Left colon (tissue), 2 donors: ENCODE data around the gene ANKAR. TPM values are rescaled to one million over a fixed set of nuclear protein-coding genes. Genes with fewer than 3 reads are reported as not detected.
A peak's percentile ranks its signal among the peaks of the same experiment; 100 is the strongest.

Source experiments
- ATAC-seq: fragments of 200-7000 bp; cut with Tn5 transposase; one replicate; pipeline ENCODE4 v1.9.1; 2020; ENCODE audit warnings: mild to moderate bottlenecking, moderate library complexity
- DNase-seq, 2 donors: peaks; one replicate each; pipeline ENCODE4 v3.0.0-alpha.2; 2020
- intact Hi-C, 2 donors: fragments of 100-400 bp; cut with DNase I in 1 of 2; cut with micrococcal nuclease in 1 of 2; formaldehyde crosslinking; loops; one replicate each; pipeline versions ENCODE4 v1.11.2 to v1.14.0; 2022; cut with DNase I, micrococcal nuclease
- long read RNA-seq: library from polyadenylated mRNA; unstranded; transcript quantifications from one replicate; pipeline ENCODE4 v2.0.0, GENCODE V29; 2021
- total RNA-seq, 2 donors: library from RNA; stranded (reverse); fragmentation: NEBNext Ultra II Directional; extraction: Animal tissue kit (Norgen Biotek cat#: 25700); gene quantifications; one replicate each; pipeline ENCODE4 v1.2.1, GENCODE V29; 2021
- donor health status: DM: no; HTN: no; CAD: no.
- donor health status: DM: yes; HTN: yes; CAD: no.

ANKAR gene, protein sequence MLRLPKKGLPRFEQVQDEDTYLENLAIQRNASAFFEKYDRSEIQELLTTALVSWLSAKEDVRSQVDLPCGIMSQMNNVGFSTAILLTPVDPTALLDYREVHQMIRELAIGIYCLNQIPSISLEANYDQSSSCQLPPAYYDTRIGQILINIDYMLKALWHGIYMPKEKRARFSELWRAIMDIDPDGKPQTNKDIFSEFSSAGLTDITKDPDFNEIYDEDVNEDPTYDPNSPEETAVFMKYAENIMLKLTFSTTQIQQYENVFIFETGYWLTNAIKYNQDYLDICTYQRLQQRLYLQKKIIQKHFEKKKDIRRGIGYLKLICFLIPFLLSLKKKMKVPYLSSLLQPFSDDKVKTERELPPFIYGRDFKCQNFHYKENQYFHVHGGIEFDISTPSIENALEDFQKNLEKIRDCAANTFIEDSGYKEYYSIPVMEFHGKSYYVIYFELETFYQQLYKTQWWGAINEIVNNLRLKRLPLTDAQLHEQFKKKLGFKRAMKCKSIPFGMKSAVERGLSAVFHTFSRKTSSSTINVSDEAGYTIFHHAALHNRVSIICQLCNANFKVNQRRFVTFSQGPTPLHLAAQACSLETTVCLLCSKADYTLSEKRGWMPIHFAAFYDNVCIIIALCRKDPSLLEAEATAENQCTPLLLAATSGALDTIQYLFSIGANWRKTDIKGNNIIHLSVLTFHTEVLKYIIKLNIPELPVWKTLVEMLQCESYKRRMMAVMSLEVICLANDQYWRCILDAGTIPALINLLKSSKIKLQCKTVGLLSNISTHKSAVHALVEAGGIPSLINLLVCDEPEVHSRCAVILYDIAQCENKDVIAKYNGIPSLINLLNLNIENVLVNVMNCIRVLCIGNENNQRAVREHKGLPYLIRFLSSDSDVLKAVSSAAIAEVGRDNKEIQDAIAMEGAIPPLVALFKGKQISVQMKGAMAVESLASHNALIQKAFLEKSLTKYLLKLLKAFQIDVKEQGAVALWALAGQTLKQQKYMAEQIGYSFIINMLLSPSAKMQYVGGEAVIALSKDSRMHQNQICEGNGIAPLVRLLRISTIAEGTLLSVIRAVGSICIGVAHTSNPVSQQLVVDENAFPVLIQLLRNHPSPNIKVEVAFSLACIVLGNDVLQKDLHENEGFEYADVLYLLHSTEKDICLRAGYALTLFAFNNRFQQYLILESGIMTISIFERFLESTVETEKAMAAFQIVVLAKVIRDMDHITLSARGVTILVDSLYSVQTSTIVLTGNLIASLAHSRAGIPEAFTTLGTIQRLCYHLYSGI (N-terminal part only)
- 10 to 100 TPM in 1 of 2 donors, 1 to 10 TPM in 1; 7.6 to 10.6 TPM for total RNA-seq
- long read RNA-seq, partial matches to known transcripts, result 0 of 2 reads
- long read RNA-seq, other reads (novel, unspliced or antisense), result 2 of 2 reads

DNA sequence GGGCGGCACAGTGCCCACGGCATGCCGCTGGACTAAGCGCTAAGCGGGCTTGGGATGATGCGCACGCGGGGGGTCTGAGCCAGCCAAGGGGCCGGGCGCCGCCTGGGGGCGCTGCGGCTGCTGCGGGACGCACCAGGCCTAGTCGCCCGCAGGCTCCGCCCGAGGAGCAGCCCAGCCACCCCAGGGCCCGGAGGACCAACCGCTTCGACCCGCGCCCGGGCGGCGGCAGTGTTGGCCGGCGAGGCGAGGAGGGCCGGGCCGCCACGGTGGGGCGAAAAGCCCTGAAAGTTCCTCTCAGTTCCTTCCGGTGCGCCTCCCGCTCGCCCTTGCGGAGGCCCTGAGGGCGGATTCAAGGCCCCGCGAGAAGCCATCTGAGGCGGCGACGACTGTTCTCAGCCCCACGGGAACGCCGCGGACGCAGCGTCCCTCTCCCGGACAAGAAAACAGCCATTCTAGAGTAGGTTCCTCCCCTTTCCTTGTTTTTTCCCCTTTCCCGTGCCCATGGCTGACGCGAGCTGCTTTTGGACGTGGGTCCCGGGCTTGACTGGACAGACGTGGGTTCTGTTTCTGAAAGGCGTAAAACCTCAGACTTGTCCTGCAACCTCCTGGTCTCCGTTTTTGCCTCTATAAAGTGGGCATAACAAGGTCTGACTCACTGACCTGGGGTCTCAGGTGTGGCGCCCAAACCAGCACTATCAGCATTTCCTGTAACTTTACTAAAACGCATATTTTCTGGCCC, at the start of gene ANKAR:
Gene ANKAR (plus strand): TSS at position 297 of the 739 bp plus-strand sequence. CDS start 1,821 bp downstream, outside the sequence.
- ATAC-seq, result peak; percentile 99

DNA sequence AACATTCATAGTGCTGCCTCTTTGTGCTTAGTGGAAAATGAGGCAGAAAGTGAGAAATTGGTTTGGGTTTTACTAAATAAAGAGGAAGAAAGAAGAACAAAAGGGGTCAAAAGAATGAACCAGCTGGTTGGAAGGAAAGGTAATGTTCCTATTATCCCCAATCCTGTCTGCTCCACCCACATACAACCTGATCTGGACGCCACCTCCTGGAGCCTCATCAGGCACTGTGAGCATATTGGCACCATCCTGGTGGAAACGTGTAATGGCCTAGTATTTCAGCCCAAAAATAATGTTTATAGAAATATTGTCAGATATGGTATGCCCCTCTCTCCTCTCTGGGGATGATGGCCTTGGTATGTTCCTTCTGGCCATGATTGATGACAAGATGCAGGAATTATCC, 48.8 kb upstream of the ANKAR start:
- ATAC-seq, result no peak
- intact Hi-C loops, result no loop called here
- no peak for DNase-seq

More for the DNA sequence above, at the start of gene ANKAR:
- intact Hi-C loops, result loop anchor here in 1 of 2 donors (5.0 kb wide), 1 partner anchor 108 kb away; the partner anchor contains the start of genes ORMDL1 and PMS1
- DNase-seq, result peak; percentile 88 to 93

DNA sequence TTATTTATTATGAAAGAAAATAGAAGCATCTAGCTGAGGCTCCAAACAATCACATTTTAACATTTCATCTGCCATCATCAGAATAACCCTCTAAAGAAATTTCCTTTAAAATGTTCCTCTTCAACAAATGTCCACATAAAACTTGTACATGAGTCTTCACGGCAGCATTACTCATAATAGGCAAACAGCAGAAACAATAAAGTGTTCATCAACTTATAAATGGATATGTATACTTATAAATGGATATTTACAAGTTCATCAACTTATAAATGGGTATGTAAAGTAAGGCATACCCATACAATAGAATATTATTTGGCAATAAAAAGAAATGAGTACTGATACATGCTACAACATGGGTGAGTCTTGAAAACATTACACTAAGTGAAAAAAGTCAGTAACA, 46.7 kb upstream of the ANKAR start:
- ATAC-seq (no peak), DNase-seq (no peak)
- intact Hi-C loops, result no loop called here

DNA sequence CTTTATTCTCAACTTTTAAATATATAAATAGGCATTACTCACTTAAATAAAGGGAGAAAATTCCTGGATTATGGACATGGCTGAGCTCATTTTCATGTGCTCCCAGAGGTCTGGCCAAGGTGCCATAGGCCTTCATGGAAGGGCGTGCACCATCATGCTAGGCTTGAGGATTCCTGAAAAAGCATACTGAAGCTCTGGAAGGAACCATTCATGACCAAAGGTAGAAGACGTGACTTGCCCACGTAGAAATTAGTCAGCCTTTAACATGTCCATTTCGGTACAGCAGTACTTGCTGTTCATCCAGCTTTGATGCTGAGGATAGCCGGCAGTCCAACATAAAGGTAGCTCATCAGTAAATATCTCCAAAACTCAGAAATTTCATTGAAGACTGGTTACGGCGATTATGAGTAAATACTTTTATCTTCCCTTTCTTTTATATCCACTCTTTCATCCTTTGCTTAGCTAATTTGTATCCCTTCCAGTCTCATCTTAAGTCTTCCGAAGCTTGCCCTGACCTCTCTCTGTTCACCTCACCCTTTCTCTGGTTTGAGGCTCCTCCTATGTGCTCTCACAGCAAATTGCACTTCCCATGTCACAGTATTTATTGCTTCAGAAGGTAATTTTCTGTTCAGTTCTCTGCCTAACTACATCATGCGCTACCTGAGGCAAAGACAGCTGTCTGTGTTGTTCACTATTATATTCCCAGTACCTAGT, 45.5 kb upstream of the ANKAR start:
- intact Hi-C loops, result no loop called here
- DNase-seq (no peak), ATAC-seq (peak; percentile 71)

DNA sequence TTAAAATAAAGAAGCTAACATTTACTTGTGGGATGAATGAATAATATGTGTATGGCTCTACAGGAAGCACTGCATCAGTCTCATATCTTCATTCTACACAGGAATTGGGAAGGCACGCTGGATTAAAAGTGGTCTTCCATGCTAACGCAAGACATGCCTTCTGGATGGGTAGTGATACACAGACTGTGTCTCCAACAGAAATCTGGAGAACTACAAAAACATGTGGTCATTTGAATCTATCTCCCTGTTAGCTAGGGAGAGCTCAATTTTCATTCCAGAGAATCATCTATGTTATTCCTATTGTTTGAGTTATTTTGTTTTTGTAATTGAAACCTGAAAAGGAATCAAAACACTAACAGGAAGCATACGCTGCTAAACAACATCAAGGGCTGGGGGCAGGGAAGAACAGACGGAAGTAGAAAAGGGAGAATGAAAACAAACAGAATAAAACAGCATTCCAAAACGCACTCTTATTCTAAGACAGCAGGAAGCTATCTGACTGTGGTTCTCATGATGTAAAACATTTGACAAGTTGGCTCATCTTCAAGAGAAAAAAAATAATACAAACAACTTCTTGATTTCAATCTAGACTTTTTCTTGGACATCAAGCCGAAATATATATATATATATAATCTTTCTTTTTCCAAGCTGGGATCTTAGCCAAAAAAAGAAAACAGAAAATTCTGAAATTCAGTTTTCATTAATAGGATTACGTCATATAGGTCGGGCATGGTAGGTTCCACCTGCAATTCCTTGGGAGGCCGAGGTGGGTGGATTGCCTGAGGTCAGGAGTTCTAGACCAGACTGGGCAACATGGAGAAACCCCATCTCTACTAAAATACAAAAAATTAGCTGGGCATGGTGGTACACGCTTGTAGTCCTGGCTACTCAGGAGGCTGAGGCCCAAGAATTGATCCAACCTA, 44.7 kb upstream of the ANKAR start:
- peak; percentile 49 for ATAC-seq
- intact Hi-C loops, result no loop called here

DNA sequence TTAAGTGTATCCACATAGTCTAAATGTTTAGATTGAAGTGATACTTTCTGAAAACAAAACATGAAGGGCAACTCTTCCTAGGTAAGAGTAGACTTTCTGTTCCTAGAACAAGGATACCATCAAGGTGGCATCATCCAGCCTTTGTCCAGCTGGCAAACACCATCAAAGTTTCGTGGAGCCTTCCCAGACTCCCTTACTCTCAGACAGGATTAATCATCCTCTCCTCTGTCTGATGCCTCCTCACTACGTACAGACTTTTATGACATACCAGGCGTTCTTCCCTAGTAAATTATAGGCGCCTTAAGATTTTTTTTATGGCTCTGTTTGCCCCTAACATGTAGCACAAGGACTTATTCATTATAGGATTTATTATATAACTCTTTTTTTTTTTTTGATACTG, 42.6 kb upstream of the ANKAR start:
- intact Hi-C loops, result no loop called here
- ATAC-seq (no peak), DNase-seq (no peak)

More for the DNA sequence above, 44.7 kb upstream of the ANKAR start:
- DNase-seq, result no peak

DNA sequence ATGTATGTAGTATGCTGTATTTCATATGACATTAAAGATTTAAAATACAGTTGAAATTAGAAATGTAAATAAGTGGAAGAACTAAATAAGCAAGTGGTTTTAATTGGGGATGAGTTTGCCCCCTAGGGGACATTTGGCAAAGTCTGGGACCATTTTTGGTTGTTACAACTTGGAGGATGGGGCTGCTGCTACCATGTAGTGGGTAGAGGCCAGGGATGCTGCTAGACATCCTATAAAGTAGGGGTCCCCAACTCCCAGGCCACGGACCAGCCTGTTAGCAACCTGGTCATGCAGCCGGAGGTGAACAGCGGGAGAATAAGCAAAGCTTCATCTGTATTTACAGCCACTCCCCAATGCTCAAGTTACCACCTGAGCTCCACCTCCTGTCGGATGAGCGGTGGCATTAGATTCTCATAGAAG, 41.1 kb upstream of the ANKAR start:
- ATAC-seq (no peak), DNase-seq (no peak)
- intact Hi-C loops, result no loop called here

DNA sequence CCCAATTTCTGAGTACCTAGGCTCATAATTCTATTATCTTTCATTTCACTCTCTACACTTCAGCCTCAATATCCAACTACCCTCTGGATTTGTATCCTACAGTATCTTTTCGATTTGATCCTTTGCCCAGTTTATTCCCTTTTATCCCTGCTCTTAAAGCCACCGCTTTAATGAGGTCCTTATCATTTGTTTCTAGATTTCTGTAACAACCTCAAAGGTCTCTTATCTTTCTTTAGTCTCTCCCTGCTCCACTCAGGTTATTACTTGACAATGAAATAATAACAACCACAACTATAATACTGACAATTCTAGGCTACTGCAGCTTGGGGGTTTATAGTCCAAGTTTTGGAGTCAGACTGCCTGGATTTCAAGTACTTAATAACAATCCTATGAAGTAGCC, 39.1 kb upstream of the ANKAR start:
- intact Hi-C loops, result no loop called here
- DNase-seq (no peak), ATAC-seq (no peak)

DNA sequence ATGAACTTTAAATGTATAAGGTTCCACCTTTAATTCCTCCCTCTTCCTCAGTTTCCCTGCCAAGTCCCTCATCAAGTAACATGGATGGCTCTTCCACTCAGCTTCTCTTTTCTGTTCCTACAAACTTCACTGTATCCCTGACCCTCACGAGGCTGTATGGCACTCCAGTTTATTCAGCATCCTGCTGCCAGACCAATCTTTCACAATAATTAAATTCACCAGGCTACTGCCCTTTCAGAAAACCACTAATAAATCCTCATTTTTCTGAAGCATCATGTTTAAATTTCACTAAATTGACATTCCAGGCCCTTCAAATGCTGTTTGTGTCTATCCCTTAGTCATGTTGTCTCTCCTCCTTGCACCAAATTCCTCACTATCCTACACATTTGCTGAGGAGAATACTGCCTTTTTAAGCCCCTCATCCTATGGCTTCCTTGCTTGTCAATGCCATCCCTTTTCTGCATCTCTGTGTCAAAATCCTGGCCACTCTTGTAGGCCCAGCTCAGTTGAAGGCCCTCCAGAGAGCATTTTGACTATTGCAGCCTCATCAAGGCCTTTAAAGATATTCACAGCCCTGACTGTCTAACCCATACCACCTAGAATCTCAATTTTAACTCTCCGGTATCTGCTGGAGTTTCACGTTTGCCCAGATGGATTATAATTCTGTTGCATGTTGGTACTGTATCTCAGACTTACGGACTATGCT, 36.0 kb upstream of the ANKAR start:
- intact Hi-C loops, result no loop called here
- DNase-seq (no peak), ATAC-seq (no peak)

DNA sequence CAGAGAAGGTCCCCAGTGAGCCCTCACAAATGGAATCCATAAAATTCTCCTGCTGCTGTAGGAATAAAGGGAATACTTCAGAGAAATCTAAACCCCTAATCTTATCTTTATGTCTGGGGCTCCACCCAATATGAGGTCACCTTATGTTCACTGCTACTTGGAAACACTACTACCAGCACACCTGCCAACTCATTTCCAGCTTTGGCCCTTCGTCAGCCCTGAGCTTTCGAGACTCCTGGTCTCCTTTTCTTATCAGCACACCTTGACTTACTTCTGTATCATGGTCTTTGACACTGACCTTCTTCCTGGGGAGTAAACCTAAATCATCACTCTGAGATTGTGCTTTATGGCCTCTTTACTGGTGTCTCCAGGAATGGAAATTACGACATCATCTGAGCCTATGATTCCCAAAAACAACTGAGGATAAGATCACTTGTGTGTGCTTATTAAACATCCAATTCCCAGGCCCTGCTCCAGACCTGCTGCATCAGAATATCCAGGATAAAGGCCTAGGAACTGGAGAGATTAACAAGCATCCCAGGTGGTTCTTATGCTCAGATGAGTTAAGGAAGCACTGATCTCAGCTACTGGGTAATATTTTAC, 35.4 kb upstream of the ANKAR start:
- DNase-seq (peak; percentile 17 to 40), ATAC-seq (peak; percentile 98)

DNA sequence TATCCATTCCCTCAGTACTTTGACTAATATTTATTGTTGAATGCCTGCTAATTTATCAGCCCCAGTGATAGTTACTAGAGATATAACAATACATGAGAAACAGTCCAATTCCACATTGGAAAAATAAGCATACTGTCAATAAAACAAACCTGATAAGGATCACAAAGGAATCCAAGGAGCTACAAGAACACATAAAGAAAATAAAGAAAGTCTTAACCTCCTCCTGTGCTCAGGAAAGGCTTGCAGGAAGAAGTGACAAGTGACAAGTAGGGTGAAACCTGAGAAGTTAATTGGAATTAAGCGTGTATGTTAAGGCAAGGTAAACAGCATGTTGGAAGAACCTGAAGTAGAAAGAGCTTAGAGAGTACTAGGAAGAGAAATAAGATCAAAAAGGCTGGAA, 33.5 kb upstream of the ANKAR start:
- ATAC-seq (no peak), DNase-seq (no peak)
- intact Hi-C loops, result no loop called here

More for the DNA sequence above, 35.4 kb upstream of the ANKAR start:
- intact Hi-C loops, result no loop called here

DNA sequence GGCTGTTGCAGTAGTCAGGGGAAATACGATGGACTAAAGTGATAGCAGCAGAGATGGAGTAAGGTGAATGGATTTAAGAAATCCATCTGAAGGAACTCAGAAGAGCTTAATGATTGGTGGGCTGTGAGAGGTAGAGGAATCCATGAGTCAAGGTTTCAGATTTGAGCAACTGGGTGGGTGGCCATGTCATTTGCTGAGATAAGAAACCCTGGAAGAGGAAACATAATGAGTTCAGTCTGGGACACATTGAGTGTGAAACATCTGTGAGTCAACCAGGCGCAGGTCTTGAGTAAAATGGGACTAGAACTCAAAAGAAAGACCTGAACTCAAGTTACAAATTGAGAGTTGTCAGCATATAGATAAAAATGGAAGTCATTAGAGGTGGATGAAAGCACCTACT, 32.9 kb upstream of the ANKAR start:
- intact Hi-C loops, result no loop called here
- no peak for ATAC-seq
- no peak for DNase-seq

DNA sequence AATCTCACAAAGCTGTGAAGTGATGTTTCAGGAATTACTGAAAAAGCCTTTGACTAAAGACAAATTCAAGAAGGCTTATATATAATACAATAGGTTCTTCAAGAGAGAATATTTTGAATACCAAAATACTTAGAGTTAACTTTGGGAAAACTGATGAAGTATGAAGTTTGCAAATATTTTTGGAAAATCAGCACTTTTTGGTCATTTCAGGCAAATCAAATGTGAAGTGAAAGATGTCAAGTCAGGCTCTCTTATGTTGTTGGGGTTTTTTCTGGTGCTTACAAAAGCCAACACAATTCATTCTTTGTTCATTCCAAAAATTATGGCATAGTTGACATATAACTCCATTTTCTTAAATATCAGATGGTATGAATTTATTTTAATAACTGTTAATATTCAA, 27.9 kb upstream of the ANKAR start:
- DNase-seq, result no peak
- no peak for ATAC-seq
- intact Hi-C loops, result no loop called here

DNA sequence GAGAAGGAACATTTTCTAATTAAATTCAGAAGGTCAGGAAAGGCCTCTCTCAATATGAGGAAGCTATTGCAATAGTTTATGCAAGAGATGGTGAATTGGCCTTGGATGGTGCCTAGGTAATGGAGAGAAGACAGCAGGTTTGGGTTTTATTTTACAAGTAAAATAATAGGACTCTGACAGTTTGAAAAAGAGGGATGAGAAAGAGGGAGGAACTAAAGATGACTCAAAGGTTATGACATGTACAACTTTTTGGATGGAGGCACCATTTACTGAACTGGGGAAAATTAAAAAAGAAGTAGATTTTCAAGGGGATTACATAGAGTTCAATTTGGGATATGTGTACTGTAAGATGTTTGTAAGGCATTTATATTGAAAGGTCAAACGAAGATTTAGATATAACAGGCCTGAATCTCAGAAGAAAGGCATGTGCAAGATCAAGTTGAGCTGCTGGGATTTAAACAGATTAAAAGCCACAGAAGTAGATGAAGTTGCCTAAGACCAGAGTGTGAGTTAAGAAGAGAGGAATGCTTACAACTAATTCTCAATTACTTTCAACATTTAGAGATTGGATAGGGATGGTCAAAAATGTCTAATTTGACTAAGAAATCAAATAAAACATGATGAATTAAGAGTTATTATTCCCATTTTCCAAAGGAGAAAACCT, 25.5 kb upstream of the ANKAR start:
- DNase-seq (no peak), ATAC-seq (no peak)
- intact Hi-C loops, result no loop called here

DNA sequence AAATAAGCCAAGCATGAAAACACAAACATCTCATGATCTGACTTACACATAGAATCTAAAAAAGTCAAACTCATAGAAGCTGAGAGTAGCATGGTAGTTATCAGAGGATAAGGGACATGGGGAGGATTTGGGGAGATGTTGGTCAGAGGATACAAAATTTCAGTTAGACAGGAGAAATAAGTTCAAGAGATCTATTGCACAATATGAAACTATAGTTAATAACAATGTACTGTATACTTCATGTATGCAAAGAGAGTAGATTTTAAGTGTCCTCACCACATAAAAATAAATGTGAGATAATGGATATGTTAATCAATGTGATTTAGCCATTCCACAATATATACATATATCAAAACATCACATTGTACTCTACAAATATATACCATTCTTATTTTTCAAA, 23.2 kb upstream of the ANKAR start:
- DNase-seq (no peak), ATAC-seq (no peak)
- intact Hi-C loops, result no loop called here
